ENCODE results near the gene IFNGR1. TPM values are rescaled to one million over a fixed set of nuclear protein-coding genes. Genes with fewer than 3 reads are reported as not detected.
"Not testable (repeated sequence)": the region's sequence is repeated elsewhere in the genome, so short reads cannot be mapped to it uniquely, and the experiment has no call there.

IFNGR1 gene
- total RNA-seq, 1 experiment from 2014 or later, result 18.4 TPM

DNA sequence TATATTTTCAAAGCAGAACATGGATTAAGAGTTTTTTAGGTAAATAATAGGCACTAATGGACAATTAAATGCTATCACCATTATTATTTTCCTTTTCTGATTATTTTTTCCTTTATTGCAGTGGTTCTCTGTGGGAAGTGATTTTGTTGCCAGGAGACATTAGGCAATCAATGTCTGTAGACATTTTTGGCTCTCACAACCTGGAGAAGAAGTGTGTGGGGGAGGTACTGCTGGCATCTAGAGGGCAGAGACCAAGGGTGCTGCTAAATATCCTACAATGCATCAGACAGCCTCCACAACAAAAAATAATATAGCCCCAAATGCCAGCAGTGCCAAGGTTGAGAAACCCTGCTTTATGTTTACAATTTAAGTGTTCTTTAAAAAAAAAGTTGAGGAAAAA is 8.3 kb downstream of the IFNGR1 start:
- ChIA-PET POLR2A (ENCODE audit: low non-redundant PET) (no interaction called here), CTCF (no interaction called here)
- Histone ChIP-seq H3K27ac (ENCODE audit: low read depth, low read length, poor library complexity, severe bottlenecking) (no peak overlapping the region), H3K4me1 (ENCODE audit: insufficient read depth, low read length, poor library complexity, severe bottlenecking) (no peaks in the 10 kb centered on the region), H3K27me3 (replicated peaks; ENCODE audit: insufficient read depth, low read depth, low read length, poor library complexity) (no peaks in the 10 kb centered on the region), H3K4me3 (ENCODE audit: low read depth, low read length, poor library complexity, severe bottlenecking) (no peak overlapping the region), H3K36me3 (ENCODE audit: insufficient read depth, low read length, poor library complexity, severe bottlenecking) (no peaks in the 10 kb centered on the region), H3K9me3 (ENCODE audit: low read depth, low read length, poor library complexity, severe bottlenecking) (no peaks in the 10 kb centered on the region)
- TF ChIP-seq EZH2 (IDR thresholded peaks at IDR 0.05; ENCODE audit: borderline replicate concordance, low read depth, low read length, poor library complexity, severe bottlenecking) (no peak), CTCF (conservative IDR thresholded peaks at IDR 0.05; ENCODE audit: low read depth, low read length) (no peak)
- intact Hi-C loops (cut with micrococcal nuclease; ENCODE audit: unreplicated experiment), result no loop called here
- no TSS peak for BruUV-seq (replicated peaks)
- no peak for DNase-seq (ENCODE audit: low spot score)

GRCh38 chr6:137208279-137208678 is 10.9 kb downstream of the IFNGR1 start:
- CTCF ChIA-PET, result no interaction called here
- no peaks in the 10 kb centered on the region for H3K27me3 ChIP-seq (replicated peaks; ENCODE audit: insufficient read depth, low read depth, low read length, poor library complexity)
- H3K4me1 ChIP-seq (ENCODE audit: insufficient read depth, low read length, poor library complexity, severe bottlenecking), result no peaks in the 10 kb centered on the region
- intact Hi-C loops (cut with micrococcal nuclease; ENCODE audit: unreplicated experiment), result no loop called here
- no peak overlapping the region for H3K27ac ChIP-seq (ENCODE audit: low read depth, low read length, poor library complexity, severe bottlenecking)
- no peak for DNase-seq (ENCODE audit: low spot score)
- BruUV-seq (replicated peaks), result no TSS peak
- no peaks in the 10 kb centered on the region for H3K9me3 ChIP-seq (ENCODE audit: low read depth, low read length, poor library complexity, severe bottlenecking)
- H3K36me3 ChIP-seq (ENCODE audit: insufficient read depth, low read length, poor library complexity, severe bottlenecking), result peaks cover 14% of the 10 kb centered on the region
- POLR2A ChIA-PET (ENCODE audit: low non-redundant PET), result no interaction called here
- no peak overlapping the region for H3K4me3 ChIP-seq (ENCODE audit: low read depth, low read length, poor library complexity, severe bottlenecking)
- TF ChIP-seq CTCF (conservative IDR thresholded peaks at IDR 0.05; ENCODE audit: low read depth, low read length), result no peak
- TF ChIP-seq EZH2 (IDR thresholded peaks at IDR 0.05; ENCODE audit: borderline replicate concordance, low read depth, low read length, poor library complexity, severe bottlenecking), result no peak

GRCh38 chr6:137207457-137207856 is 11.7 kb downstream of the IFNGR1 start:
- H3K27ac ChIP-seq (ENCODE audit: low read depth, low read length, poor library complexity, severe bottlenecking); CTCF ChIA-PET; DNase-seq (ENCODE audit: low spot score); H3K4me3 ChIP-seq (ENCODE audit: low read depth, low read length, poor library complexity, severe bottlenecking); BruUV-seq (replicated peaks); H3K4me1 ChIP-seq (ENCODE audit: insufficient read depth, low read length, poor library complexity, severe bottlenecking); H3K9me3 ChIP-seq (ENCODE audit: low read depth, low read length, poor library complexity, severe bottlenecking); H3K27me3 ChIP-seq (replicated peaks; ENCODE audit: insufficient read depth, low read depth, low read length, poor library complexity); intact Hi-C loops (cut with micrococcal nuclease; ENCODE audit: unreplicated experiment); POLR2A ChIA-PET (ENCODE audit: low non-redundant PET): not testable (repeated sequence)
- peaks cover 22% of the 10 kb centered on the region for H3K36me3 ChIP-seq (ENCODE audit: insufficient read depth, low read length, poor library complexity, severe bottlenecking)

GRCh38 chr6:137206577-137206976 is 12.6 kb downstream of the IFNGR1 start:
- H3K27me3 ChIP-seq (replicated peaks; ENCODE audit: insufficient read depth, low read depth, low read length, poor library complexity), result no peaks in the 10 kb centered on the region
- H3K27ac ChIP-seq (ENCODE audit: low read depth, low read length, poor library complexity, severe bottlenecking), result no peak overlapping the region
- POLR2A ChIA-PET (ENCODE audit: low non-redundant PET), result no interaction called here
- no peak overlapping the region for H3K4me3 ChIP-seq (ENCODE audit: low read depth, low read length, poor library complexity, severe bottlenecking)
- intact Hi-C loops (cut with micrococcal nuclease; ENCODE audit: unreplicated experiment), result no loop called here
- no TSS peak for BruUV-seq (replicated peaks)
- H3K4me1 ChIP-seq (ENCODE audit: insufficient read depth, low read length, poor library complexity, severe bottlenecking), result no peaks in the 10 kb centered on the region
- H3K9me3 ChIP-seq (ENCODE audit: low read depth, low read length, poor library complexity, severe bottlenecking), result no peaks in the 10 kb centered on the region
- no peak for DNase-seq (ENCODE audit: low spot score)
- CTCF ChIA-PET, result no interaction called here
- H3K36me3 ChIP-seq (ENCODE audit: insufficient read depth, low read length, poor library complexity, severe bottlenecking), result peaks cover 22% of the 10 kb centered on the region
- TF ChIP-seq EZH2 (IDR thresholded peaks at IDR 0.05; ENCODE audit: borderline replicate concordance, low read depth, low read length, poor library complexity, severe bottlenecking) (no peak), CTCF (conservative IDR thresholded peaks at IDR 0.05; ENCODE audit: low read depth, low read length) (no peak)
